SK-N-DZ (cell line): ENCODE data around the gene KIAA1549.

Experiments used
- DNase-seq: peaks from one replicate; pipeline ENCODE4 v3.0.0-alpha.2; 2015; ENCODE audit warnings: low spot score

KIAA1549 gene

GRCh38 chr7:138882249-138882648 is 98.9 kb downstream of the KIAA1549 start:
- DNase-seq: no peak

GRCh38 chr7:138881579-138882188 is 99.5 kb downstream of the KIAA1549 start:
- no peak for DNase-seq

DNA sequence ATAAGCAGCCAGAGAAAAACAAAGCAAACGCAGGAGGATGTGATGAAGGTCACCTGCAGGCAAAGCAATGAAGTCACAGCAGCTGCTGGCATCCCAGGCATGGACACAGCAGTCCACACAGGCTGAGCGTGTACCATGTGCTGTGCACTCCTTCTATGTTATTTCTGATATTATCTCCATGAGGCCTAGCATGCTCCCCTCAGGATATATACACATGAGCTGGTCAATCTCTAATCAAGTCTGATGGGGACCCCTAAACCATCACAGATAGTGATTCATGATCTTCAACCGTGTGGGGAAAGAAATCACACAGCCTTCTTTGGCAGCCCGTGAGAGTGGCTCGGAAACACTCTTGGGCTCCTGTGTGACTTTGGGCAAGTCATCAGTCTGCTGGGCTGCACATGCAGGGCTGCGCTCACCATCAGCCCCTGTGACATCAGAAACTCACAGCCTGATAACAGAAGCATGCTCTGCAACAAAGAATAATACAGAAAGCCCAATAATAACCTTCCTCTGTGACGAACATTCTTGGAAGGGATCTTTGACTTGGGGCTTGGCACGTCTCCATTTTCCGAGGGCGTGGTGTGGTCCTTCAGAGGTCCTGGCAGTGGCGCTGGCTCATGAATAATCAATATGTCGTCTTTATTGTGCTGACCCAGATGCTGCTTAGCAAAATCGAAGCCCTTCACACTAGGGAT is 100.2 kb downstream of the KIAA1549 start:
- no peak for DNase-seq

DNA sequence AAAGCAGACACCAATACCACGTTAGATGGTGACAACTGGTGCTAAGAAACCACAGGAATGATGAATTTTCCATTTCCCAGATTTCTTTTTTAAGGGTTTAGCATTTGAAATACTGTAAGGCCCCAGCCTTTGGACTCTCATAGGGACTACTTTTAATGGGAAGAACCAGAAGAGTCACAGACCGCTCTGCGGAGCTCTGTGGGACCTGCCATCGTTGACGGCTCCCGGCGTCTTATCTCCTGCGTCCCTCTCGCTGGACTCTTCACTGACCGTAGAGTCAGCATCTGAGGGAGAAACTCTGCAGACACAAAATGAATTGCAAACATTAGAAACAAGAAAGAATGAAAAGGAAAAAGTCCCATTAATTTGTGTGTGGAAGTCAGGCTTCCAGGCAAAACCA is 101.8 kb downstream of the KIAA1549 start:
- DNase-seq: no peak

DNA sequence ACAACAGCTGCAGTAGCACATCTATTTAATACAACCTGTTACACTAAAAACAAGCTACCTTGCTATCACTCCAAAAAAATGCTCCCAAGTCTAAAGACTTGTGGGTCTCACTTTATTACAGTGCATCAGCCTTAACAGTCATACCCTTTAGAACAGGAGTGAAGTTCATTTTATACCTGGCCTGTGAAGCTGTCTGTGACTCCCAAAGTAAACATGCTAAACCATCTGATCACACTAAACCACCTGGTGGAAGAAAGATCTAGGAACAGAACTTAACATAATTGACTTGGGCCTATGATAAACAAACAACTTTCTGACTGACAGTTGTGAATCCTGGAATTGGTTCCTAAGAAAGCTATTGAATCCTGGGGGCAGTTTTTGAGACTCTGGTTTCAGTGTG is 102.3 kb downstream of the KIAA1549 start:
- DNase-seq: no peak

DNA sequence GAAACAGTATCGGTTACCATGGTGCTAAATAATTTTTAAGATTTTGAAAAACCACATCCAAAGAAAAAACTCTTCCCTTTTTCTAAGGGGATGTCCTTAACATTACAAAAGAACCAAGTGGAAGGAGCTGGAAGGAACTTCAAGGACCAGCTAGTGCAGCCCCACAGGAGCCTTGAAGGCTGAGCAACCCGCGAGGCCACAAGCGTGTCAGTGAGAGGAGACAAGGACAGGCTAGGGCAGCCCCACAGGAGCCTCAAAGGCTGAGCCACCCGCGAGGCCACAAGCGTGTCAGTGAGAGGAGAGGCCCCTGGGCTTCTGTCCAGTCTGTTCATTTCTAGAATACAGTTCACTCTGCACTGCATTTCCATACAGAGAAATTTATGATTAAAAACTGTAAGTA is 103.1 kb downstream of the KIAA1549 start:
- no peak for DNase-seq

DNA sequence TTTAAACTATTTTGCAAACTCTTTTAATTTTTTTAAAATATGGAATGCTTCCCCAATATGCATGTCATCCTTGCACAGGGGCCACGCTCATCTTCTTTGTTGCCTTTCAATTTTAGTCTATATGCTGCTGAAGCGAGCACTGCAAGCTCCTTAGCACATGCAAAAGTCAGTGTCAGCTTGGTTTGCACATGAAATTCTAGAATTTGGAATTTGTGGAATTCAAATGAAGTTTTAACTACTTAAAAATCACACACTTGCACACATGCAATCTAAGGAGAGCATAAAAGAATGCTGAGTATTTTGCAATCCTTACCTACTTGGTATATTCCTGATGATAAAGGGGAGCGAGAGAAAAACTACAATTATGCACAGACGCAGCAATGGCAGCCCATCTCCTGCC is 104.9 kb downstream of the KIAA1549 start:
- no peak for DNase-seq

DNA sequence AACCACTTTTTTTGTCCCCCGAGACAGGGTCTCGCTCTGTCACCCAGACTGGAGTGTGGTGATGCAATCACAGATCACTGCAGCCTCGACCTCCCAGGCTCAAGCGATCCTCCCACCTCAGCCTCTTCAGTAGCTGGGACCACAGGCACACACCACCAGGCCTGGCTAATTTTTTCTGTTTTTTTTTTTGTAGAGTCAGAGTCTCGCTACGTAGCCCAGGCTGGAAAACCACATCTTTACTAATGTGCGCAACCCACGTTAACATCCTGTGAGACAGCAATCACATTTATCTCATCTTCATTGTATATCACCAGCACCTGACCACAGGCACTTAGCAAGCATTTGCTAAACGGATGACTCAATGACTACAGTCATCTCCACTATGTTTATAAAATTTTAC is 105.4 kb downstream of the KIAA1549 start:
- DNase-seq: no peak

DNA sequence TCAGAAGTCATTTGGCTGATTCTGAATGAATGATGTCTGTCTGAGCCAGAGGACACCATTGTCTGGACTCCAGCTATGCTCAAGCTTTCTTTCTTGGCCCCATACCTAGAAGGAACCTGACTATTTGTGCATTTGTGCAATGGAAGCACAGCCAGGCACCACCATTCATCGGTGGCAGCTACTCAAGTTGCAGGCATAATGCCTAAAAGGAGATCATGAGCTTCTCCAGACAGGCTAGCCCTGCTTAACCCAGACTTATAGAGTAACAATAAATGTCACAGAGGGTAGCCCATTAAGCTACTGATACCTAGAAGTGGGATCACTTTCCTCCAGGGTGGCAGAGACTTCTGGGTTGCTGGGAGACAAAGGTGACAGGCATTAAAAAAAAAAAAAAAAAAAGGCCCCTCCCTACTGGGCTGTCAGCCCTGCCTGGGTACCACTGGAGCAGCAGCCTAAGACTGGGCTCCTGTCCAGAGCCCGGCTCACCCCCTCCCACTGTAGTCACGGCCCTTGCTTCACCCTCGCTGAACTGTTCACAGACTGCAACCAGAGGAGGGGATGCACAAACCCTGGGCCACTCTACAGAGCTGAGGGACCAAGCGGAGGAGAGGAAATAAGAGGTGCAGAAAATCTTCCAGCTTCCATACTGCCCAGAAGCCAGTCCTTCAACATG is 107.8 kb downstream of the KIAA1549 start:
- no peak for DNase-seq

DNA sequence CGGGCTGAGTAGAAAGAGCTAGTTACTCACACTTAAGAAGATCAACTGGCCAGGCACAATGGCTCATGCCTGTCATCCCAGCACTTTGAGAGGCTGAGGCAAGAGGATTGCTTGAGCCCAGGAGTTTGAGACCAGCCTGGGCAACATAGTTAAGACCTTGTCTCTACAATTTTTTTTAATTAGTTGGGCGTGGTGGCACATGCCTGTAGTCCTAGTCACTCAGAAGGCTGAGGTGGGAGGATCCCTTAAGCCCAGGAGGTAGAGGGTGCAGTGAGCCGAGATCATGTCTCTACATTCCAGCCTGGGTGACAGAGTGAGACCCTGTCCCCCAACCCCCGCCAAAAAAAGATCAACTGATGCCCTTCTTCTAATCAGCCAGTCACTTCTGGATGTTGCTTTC is 108.6 kb downstream of the KIAA1549 start:
- no peak for DNase-seq

DNA sequence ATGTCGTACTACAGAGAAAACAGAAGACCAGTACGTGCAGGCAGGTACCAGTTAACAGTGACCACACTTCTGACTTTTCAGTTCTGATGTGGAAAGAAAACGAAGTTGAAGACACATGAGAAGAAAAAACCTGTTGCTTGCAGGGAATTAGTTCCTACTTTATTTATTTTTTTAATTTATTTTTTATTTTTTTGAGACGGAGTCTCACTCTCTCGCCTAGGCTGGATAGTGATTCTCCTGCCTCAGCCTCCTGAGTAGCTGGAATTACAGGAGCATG is 109.4 kb downstream of the KIAA1549 start:
- DNase-seq: no peak

- DNase-seq: no peak
Measured at GRCh38 chr7:138871065-138871813, 110.0 kb downstream of the KIAA1549 start.

DNA sequence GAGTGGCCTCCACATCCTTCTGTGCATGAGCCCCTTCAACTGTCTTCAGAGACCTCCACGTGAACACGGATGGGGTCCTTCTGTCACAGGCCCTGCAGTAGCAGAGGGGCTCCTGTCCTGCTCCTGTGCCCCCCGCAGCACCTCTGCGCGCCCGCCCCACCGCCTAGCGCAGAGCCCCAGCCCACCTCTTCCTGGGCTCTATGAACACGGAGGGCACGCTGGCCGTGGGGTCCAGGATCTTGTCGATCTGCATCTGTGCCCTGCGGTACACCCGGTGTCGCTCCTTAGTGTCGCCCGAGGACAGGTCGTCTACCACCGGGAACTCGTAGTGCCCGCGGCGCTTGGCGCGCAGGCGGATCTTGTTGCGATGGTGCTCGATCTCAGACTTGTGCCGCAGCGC is 111.8 kb downstream of the KIAA1549 start:
- DNase-seq: no peak

DNA sequence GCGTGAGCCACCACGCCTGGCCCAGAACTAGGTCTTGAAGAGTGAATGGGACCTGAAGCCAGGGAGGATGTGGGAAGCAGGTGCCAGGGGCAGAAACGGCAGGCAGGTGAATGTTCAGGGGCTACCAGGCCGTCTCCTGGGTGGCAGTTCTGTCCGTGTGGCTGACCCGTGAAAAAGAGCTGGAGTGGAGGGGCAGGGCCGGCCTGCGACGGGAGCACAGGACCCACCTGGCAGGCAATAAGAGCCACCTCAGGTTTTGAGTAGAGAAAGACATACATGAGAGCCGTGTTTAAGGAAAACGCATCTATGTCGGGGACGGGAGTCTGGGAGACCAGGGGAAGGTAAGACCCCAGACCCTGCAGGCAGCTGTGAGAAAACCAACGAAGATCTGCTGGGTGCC is 112.5 kb downstream of the KIAA1549 start:
- DNase-seq: no peak

GRCh38 chr7:138867744-138868143 is 113.4 kb downstream of the KIAA1549 start:
- no peak for DNase-seq

- DNase-seq: no peak
Measured at GRCh38 chr7:138866353-138866752, 114.8 kb downstream of the KIAA1549 start.

GRCh38 chr7:138865843-138866242 is 115.3 kb downstream of the KIAA1549 start:
- no peak for DNase-seq

GRCh38 chr7:138864667-138865066 is 116.5 kb downstream of the KIAA1549 start:
- no peak for DNase-seq

DNA sequence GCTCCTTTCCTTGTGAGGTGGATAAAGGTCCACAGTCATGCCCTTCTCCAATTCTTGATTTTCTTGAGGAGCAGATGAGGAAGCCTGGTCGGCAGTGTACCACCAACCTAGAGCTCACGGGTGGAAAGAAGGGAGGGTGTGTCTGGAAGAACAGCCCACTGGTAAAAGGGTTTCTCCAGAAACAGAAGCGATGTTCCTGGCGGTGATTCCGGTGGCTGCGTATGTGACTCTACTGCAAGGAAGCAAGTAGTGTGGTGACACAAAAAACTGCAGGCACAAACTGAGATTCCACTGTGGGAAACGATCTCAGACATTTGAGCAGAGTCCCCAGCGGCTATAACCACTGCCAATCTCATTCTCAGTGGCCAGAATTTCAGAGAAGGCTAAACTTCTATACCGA is 117.3 kb downstream of the KIAA1549 start:
- no peak for DNase-seq

DNA sequence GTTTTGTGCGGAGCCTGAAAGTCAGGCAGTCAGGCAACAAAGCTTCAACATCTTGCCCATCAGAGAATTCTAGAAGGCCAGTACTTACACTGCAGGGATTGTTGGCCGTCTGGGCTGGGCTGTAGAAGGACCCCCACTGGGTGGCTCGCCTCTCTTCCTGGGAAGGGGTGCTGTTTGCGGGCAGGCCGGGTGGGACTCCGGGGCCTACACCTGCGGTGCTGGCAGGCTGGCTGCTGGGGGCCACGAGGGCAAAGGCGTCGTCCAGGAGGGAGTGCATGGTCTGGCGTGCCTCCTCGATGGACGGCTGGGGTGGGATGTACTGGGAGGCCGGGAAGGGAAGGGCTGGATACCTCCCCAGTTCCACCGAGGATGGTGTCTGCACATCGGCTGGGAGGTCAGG is 120.1 kb downstream of the KIAA1549 start:
- DNase-seq: no peak

- no peak for DNase-seq
Measured at GRCh38 chr7:138857728-138858127, 123.5 kb downstream of the KIAA1549 start.

GRCh38 chr7:138854115-138854645 is 127.0 kb downstream of the KIAA1549 start:
- no peak for DNase-seq
